Stimulated activated CD8-positive, alpha-beta memory T cell treated with anti-CD3 and anti-CD28 coated beads, Interleukin-7, amount 100 ng/mL, for 48 hours (primary cell): ENCODE data around the gene USP2.
A peak's percentile ranks its signal among the peaks of the same experiment; 100 is the strongest.

ENCODE experiments used
- DNase-seq, 2 donors: peaks; one replicate each; pipeline ENCODE4 v3.0.0-alpha.2; 2020; ENCODE audit warnings: low read depth in 1 of 2; ENCODE audit errors: extremely low read depth in 1 of 2

USP2 gene

DNA sequence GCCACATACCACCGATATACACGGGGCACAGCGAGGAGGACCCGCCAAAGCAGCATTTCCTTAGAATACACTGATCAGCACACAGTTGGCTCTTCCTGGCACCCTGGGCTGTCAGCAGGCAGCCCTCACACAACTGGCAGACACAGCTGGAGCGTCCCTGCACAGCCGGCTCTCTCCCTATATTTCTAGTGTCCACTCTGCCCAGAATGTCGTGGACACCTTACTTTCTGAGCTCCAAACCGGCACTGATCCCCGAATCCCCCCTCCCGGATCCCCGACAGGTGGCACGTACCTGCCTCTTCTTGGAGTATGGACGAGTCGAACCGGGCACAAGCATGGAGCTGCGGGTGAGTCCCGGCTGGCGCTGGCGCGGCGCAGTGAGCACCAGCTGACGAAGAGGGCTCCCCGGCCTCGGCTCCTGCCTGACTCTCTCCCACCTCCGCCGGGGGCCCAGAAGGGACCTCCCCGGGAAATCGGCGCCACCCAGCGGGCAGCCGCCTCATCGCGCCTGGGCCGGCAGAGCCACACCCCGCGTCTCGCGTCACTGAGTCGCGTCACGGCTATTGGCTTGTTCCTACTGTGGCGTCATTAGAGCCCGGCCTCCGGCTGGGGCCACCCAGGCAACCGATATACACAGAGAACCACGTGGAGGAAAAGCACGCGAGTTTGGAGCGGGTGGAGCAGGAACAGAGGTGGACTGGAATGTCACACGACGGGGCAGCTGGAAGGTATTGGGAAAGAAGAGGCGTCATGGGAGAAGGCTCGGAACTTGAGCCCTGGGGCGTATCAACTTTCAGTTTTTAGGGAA lies at the start of gene USP2:
Gene USP2, minus strand, starts transcription at position 510 of the 808 bp plus-strand sequence. CDS start 8,210 bp downstream, outside the sequence.
- peak; percentile 91 to 94 for DNase-seq

- no peak for DNase-seq
Observed at GRCh38 chr11:119427279-119427678, 45.8 kb upstream of the USP2 start.

DNA sequence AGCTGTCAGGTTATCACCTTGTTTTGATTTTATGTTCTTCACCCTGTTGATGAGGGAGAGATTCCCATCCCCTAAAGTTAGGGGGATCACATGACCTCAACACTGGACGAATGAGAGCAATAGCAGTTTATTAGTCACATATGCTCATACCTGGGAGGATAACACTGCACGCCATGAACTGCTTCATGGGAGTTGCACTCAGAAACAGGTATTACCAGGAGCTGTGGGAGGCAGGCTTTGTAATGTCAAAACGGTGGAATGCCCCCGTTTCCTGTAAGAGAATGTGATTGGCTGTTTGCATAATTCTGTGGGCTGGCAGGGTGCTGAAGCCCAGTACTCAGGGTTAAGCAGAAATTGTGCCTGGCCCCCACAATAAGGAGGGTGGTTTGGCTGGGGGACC lies 44.7 kb upstream of the USP2 start:
- DNase-seq, result no peak

DNA sequence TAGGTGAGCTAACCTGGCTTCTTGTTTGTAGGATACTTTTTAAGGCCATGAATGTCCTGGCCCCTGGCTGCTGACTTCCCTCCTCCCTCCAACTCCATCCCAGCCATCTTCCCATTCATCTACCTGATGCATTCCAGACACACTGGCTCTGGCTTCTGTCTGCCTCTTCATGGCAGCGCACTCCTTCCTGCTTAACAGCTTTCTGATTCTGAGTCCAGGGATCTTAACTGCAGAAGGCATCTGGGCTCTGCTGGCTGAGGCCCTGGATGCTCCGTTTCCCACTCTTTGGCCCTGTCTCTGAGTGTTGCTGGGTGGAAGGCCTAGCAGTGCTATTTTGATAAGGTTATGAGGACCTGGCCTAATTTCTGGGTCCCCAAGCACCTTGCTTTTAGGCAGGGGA lies 43.3 kb upstream of the USP2 start:
- DNase-seq, result no peak

- DNase-seq, result no peak
Observed at GRCh38 chr11:119424276-119424675, 42.8 kb upstream of the USP2 start.

DNA sequence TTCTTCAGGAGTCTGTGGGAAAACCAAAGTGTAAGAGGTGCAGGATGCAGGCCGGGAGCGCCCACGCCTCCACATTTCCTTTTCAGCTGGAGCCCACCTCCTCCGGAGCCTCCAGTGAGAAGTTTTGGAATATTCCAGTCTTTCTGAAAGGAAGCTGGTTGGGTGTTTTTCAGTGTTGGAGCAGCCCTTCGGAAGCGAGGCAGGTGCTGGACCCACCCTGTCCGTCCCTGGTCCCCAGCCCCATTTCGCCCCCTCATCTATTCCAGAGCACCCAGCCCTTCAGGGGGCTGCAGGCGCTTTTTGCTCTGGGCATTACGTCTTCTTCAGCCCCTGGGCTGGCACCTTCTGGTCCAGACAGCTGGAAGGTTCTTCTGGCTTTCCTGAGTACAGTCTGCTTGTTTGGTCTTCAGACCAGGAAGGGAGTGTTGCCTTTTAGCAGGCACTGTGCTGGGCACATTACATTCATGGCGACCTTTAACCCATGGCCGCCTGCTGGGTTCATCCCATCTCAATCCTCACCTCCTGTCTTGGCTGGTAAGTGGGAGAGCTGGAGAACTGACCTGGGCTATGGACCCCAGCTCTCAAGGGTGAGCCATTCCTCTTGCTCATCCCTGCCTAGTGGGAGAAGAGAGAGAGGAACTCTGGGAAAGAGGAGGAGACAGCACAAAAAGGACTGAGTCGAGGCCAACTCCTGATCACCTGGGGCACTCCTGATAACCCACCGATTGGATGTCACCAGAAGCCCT lies 42.2 kb upstream of the USP2 start:
- DNase-seq, result no peak

- no peak for DNase-seq
Observed at GRCh38 chr11:119422809-119423508, 41.5 kb upstream of the USP2 start, which contains the start of gene THY1. Gene THY1, minus strand, starts transcription at chr11:119423172. Its CDS starts 2,267 bp downstream, at chr11:119420905.

DNA sequence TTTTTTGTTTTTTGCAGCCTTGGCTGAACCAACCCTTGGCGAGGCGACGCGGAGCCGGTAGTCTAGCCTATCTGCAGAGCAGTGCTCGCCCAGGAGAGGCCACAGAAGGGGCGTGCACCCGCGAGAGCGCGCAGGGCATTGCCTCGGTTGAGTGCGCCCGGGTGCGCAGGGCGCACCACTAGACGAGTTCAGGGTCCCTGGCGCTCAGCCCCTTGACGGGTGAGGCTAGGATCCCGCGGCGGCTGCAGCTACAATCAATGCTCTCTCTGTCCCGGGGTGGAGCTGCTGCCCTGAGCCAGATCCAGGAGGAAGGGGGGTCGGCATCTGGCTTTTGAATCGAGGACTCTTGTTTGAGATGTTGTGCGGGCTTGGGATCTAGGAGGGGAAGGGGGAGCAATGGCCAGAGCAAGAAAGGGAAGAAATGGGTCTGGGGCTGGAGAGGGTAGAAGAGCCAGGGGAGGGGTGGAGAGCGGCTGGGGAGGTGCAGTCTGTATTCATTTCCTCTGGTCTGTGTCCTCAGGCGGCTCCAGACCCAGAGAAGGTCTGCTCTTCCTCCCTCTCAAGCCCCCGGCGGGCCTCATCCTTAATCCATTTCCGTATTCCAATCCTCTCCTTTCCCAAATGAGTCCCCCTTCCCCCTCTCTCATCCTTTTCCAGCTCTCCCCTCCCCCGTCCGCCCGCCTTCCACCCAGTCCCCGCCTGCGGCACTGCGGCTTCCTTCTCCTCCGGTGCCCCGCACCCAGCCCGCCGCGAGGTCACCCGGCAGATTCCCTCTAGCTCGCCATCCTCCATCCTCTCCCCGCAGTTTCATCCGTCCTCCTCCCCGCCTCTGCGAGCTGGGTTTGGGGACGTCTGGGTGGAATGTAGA lies 40.7 kb upstream of the USP2 start:
- no peak for DNase-seq

DNA sequence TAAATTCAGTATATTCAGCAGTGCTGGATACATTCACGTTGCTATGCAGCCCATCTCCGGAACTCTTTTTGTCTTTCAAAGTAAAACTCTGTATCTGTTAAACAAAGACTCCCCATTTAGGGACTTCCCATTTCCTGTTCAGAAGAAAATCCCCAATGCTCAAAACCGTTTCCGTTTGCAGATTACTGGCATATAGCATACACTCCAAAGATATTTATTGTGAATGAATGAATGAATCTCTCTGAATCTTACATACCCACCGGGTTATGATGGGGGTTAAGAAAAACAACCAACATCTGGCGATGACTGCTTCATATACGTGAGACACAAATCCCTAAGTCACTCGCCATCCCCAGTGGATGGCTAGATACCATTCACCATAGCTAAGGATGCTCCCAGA lies 39.9 kb upstream of the USP2 start:
- no peak for DNase-seq

- no peak for DNase-seq
Observed at GRCh38 chr11:119420631-119421030, 39.1 kb upstream of the USP2 start.

- no peak for DNase-seq
Observed at GRCh38 chr11:119419834-119420492, 38.5 kb upstream of the USP2 start.

- DNase-seq, result no peak
Observed at GRCh38 chr11:119419246-119419645, 37.8 kb upstream of the USP2 start.

DNA sequence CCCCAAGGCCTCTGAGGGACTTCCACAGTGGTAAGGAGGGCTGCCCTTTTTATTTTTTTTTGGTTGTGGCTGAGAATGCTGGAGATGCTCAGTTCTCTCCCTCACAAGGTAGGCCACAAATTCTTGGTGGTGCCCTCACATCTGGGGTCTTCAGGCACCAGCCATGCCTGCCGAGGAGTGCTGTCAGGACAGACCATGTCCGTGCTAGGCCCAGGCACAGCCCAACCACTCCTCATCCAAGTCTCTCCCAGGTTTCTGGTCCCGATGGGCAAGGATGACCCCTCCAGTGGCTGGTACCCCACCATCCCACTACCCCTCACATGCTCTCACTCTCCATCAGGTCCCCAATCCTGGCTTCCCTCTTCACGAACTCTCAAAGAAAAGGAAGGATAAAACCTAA lies 37.3 kb upstream of the USP2 start:
- DNase-seq, result no peak

DNA sequence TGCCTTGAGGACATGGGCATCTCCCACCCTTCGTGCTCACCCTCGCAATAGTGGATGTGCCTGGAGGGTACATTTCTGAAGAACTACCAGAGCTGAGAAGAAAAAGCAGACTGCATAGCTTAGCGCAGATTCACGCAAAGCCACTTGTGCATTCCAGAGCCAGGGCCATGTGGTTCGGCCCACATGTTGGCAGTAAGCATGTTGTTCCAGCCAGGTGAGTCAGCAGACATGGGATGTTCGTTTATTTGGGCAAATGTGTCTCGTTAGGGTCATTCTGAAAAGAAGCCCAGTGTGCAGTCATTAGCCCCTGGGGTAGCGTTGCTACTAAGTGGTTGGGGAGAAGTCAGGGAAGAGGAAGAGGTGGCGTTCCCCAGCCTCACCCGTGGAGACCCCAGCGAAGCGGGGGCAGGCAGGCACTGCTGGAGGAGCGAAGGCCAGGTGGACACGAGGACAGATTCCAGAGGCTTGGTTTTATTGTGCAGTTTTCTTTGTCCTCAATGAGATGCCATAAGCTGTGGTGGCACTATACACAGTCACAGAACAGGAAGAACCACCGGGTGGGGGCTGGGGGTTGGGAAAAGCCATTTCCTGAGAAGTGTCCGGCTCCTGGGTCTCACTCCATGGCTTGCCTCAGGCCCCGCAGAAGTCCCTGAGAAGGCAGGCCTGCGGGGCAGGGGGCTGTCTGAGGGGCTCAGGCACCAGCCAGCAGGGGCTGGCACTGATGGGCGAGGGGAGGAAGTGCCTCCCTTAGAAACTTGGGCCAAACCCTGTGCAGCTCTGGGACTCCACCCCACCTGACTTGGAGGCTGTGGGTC lies 36.4 kb upstream of the USP2 start:
- no peak for DNase-seq

GRCh38 chr11:119416606-119417580 lies 35.4 kb upstream of the USP2 start:
- no peak for DNase-seq

- no peak for DNase-seq
Observed at GRCh38 chr11:119415966-119416365, 34.5 kb upstream of the USP2 start.

DNA sequence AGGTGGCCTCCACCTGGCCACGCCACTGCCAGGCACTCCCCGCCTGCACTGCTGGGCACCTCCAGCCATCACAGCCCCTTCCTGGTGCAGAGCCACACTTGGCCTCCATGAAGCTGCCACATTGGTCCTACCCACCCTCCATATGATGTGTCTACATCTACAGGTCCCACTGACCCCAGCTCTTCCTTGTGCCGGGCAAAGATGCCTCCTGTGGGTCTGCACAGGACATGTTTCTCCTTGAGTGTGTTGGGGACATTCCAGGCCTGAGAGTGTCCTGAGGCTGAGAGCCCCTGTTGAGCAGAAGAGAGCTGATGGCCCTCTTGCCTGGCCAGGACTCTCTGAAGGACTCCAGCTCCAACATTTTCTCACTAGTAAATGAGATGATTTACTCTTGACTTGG lies 34.0 kb upstream of the USP2 start:
- DNase-seq, result no peak

DNA sequence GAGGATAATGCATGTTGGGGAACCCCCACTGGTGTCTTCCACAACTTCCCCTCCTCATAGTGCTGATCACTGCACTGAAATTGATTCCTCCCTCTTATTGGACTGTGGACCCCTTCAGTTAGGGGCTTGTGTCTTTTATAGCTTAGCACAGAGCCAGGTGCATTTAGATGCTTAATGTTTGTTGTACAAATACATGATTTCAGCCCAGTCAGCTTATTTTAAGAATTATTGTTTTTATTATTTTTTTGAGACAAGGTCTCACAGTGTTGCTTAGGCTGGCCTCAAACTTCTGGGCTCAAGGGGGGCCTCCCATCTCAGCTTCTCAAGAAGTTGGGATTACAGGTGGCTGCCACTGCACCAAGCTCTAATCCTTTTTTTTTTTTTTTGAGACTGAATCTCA lies 33.2 kb upstream of the USP2 start:
- DNase-seq, result no peak
